ENCODE data around the gene CENPF.
"Not testable (repeated sequence)": the region's sequence is repeated elsewhere in the genome, so short reads cannot be mapped to it uniquely, and the experiment has no call there.

The CENPF gene

DNA sequence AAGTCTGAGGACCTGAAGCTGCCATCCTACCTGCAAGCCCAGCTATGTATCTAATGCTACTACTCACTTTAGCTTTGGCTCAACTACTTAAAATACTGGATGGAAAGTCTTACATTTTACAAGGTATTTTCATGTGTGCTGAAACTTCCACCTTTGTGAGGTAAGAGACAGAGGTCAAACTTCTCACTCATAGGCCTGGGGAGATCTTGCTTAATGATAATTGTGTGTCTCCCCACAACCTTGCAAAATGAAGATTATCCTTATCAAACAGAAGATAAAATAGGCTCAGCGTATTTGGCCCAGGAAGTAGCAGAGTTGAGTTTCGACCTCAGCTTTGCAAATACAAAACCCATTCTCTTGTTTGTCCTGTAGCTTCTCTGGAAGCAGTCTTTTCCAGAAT lies 63.7 kb downstream of the CENPF start:
- peaks cover 12 to 52% (median 33%) of the 10 kb centered on the region in 4 experiments for H3K36me3 ChIP-seq (ENCODE audit: control insufficient read depth in 4 of 4, insufficient read depth in 4 of 4, low read length in 3 of 4)
- H3K27ac ChIP-seq (ENCODE audit: insufficient read depth in 1 of 2, low read depth in 1 of 2, low read length in 2 of 2, poor library complexity in 1 of 2, severe bottlenecking in 2 of 2) = no peak overlapping the region
- H3K4me3 ChIP-seq (ENCODE audit: control insufficient read depth in 1 of 7, extremely low read depth in 1 of 7, insufficient read depth in 4 of 7, low read depth in 2 of 7, low read length in 6 of 7) = no peak overlapping the region
- H3K27me3 ChIP-seq (replicated peaks in 2 of 5; ENCODE audit: control insufficient read depth in 4 of 5, insufficient read depth in 5 of 5, low read length in 4 of 5) = no peaks in the 10 kb centered on the region
- no peak for DNase-seq
- no CpG with 5 or more reads among the region's 2 CpGs for WGBS (ENCODE audit: insufficient coverage)
- H3K9me3 ChIP-seq (ENCODE audit: control extremely low read depth in 1 of 5, control insufficient read depth in 4 of 5, insufficient read depth in 2 of 5, low read depth in 1 of 5, low read length in 4 of 5) = no peaks in the 10 kb centered on the region
- no peaks in the 10 kb centered on the region for H3K4me1 ChIP-seq (ENCODE audit: control extremely low read depth in 1 of 4, control insufficient read depth in 4 of 4, insufficient read depth in 4 of 4, low read length in 3 of 4)
- POLR2A ChIA-PET = no interaction called here
- CTCF ChIA-PET = no interaction called here

DNA sequence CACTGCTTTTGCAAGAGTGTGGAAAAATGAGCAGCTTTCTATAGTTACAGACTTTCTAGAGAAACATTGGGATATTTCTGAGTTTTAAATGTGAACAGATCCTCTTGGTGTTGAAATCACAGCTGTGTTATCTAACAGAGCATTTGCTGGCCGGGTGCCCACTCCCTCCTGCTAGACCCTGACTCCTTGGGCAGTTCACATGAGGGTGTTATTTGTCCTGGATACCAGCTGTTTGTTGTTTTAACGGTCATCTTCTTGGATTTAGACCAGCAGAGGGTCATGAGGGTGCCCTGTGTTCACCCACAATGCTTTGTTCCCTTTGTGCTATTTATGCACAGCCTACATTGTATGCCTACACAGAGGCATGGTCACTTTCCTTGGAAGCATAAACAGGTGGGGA lies 67.1 kb downstream of the CENPF start:
- Histone ChIP-seq H3K36me3 (ENCODE audit: control insufficient read depth in 4 of 4, insufficient read depth in 4 of 4, low read length in 3 of 4) (peaks cover 3 to 26% (median 15%) of the 10 kb centered on the region in 4 experiments), H3K27ac (ENCODE audit: insufficient read depth in 1 of 2, low read depth in 1 of 2, low read length in 2 of 2, poor library complexity in 1 of 2, severe bottlenecking in 2 of 2) (no peak overlapping the region), H3K4me1 (ENCODE audit: control extremely low read depth in 1 of 4, control insufficient read depth in 4 of 4, insufficient read depth in 4 of 4, low read length in 3 of 4) (no peaks in the 10 kb centered on the region), H3K4me3 (ENCODE audit: control insufficient read depth in 1 of 7, extremely low read depth in 1 of 7, insufficient read depth in 4 of 7, low read depth in 2 of 7, low read length in 6 of 7) (no peak overlapping the region), H3K9me3 (ENCODE audit: control extremely low read depth in 1 of 5, control insufficient read depth in 4 of 5, insufficient read depth in 2 of 5, low read depth in 1 of 5, low read length in 4 of 5) (no peaks in the 10 kb centered on the region), H3K27me3 (replicated peaks in 2 of 5; ENCODE audit: control insufficient read depth in 4 of 5, insufficient read depth in 5 of 5, low read length in 4 of 5) (no peaks in the 10 kb centered on the region)
- ChIA-PET POLR2A (no interaction called here), CTCF (no interaction called here)
- no peak for DNase-seq
- 100% methylated on average over 1 of the region's 2 CpGs for WGBS (ENCODE audit: insufficient coverage)

DNA sequence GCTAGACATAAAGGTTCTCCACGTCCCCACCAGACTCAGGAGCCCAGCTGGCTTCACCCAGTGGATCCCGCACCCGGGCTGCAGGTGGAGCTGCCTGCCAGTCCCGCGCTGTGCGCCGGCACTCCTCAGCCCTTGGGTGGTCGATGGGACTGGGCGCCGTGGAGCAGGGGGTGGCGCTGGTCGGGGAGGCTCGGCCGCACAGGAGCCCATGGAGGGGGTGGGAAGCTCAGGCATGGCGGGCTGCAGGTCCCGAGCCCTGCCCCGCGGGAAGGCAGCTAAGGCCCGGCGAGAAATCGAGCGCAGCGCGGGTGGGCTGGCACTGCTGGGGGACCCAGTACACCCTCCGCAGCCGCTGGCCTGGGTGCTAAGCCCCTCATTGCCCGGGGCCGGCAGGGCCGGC lies 70.0 kb downstream of the CENPF start:
- H3K4me1 ChIP-seq (ENCODE audit: control extremely low read depth in 1 of 4, control insufficient read depth in 4 of 4, insufficient read depth in 4 of 4, low read length in 3 of 4); H3K36me3 ChIP-seq (ENCODE audit: control insufficient read depth in 4 of 4, insufficient read depth in 4 of 4, low read length in 3 of 4); POLR2A ChIA-PET; H3K27me3 ChIP-seq (replicated peaks in 2 of 5; ENCODE audit: control insufficient read depth in 4 of 5, insufficient read depth in 5 of 5, low read length in 4 of 5); CTCF ChIA-PET; H3K27ac ChIP-seq (ENCODE audit: insufficient read depth in 1 of 2, low read depth in 1 of 2, low read length in 2 of 2, poor library complexity in 1 of 2, severe bottlenecking in 2 of 2); H3K4me3 ChIP-seq (ENCODE audit: control insufficient read depth in 1 of 7, extremely low read depth in 1 of 7, insufficient read depth in 4 of 7, low read depth in 2 of 7, low read length in 6 of 7); H3K9me3 ChIP-seq (ENCODE audit: control extremely low read depth in 1 of 5, control insufficient read depth in 4 of 5, insufficient read depth in 2 of 5, low read depth in 1 of 5, low read length in 4 of 5); DNase-seq: not testable (repeated sequence)
- 97% methylated on average over 14 of the region's 29 CpGs for WGBS (ENCODE audit: insufficient coverage)

DNA sequence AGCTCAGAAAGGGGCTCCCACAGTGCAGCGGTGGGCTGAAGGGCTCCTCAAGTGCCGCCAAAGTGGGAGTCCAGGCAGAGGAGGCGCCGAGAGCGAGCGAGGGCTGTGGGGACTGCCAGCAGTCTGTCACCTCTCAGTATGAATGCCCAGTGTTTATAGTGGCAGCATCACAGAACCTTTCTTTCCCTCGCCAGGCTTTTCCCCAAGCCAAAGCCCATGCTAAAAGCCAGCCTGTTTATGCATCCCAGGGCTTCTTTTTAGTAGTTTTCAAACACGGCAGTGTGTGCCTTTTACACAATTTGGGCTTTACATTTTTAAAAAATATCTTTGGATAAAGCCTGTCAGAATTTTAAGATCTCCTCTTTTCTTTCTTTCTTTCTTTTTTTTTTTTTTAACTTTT lies 70.6 kb downstream of the CENPF start:
- no peaks in the 10 kb centered on the region for H3K4me1 ChIP-seq (ENCODE audit: control extremely low read depth in 1 of 4, control insufficient read depth in 4 of 4, insufficient read depth in 4 of 4, low read length in 3 of 4)
- H3K27ac ChIP-seq (ENCODE audit: insufficient read depth in 1 of 2, low read depth in 1 of 2, low read length in 2 of 2, poor library complexity in 1 of 2, severe bottlenecking in 2 of 2) = no peak overlapping the region
- CTCF ChIA-PET = no interaction called here
- H3K9me3 ChIP-seq (ENCODE audit: control extremely low read depth in 1 of 5, control insufficient read depth in 4 of 5, insufficient read depth in 2 of 5, low read depth in 1 of 5, low read length in 4 of 5) = no peaks in the 10 kb centered on the region
- POLR2A ChIA-PET = no interaction called here
- H3K27me3 ChIP-seq (replicated peaks in 2 of 5; ENCODE audit: control insufficient read depth in 4 of 5, insufficient read depth in 5 of 5, low read length in 4 of 5) = no peaks in the 10 kb centered on the region
- no peak overlapping the region for H3K4me3 ChIP-seq (ENCODE audit: control insufficient read depth in 1 of 7, extremely low read depth in 1 of 7, insufficient read depth in 4 of 7, low read depth in 2 of 7, low read length in 6 of 7)
- no peak for DNase-seq
- peaks cover 0 to 1% (median 0%) of the 10 kb centered on the region in 4 experiments for H3K36me3 ChIP-seq (ENCODE audit: control insufficient read depth in 4 of 4, insufficient read depth in 4 of 4, low read length in 3 of 4)
- 89% methylated on average over 3 of the region's 8 CpGs for WGBS (ENCODE audit: insufficient coverage)

DNA sequence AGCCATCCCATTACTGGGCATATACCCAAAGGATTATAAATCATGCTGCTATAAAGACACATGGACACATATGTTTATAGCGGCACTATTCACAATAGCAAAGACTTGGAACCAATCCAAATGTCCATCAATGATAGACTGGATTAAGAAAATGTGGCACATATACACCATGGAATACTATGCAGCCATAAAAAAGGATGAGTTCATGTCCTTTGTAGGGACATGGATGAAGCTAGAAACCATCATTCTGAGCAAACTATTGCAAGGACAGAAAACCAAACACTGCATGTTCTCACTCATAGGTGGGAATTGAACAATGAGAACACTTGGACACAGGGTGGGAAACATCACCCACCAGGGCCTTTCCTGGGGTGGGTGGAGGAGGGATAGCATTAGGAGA lies 72.5 kb downstream of the CENPF start:
- H3K4me3 ChIP-seq (ENCODE audit: control insufficient read depth in 1 of 7, extremely low read depth in 1 of 7, insufficient read depth in 4 of 7, low read depth in 2 of 7, low read length in 6 of 7); CTCF ChIA-PET; H3K27ac ChIP-seq (ENCODE audit: insufficient read depth in 1 of 2, low read depth in 1 of 2, low read length in 2 of 2, poor library complexity in 1 of 2, severe bottlenecking in 2 of 2); H3K9me3 ChIP-seq (ENCODE audit: control extremely low read depth in 1 of 5, control insufficient read depth in 4 of 5, insufficient read depth in 2 of 5, low read depth in 1 of 5, low read length in 4 of 5); POLR2A ChIA-PET; H3K4me1 ChIP-seq (ENCODE audit: control extremely low read depth in 1 of 4, control insufficient read depth in 4 of 4, insufficient read depth in 4 of 4, low read length in 3 of 4); H3K36me3 ChIP-seq (ENCODE audit: control insufficient read depth in 4 of 4, insufficient read depth in 4 of 4, low read length in 3 of 4); DNase-seq; H3K27me3 ChIP-seq (replicated peaks in 2 of 5; ENCODE audit: control insufficient read depth in 4 of 5, insufficient read depth in 5 of 5, low read length in 4 of 5): not testable (repeated sequence)
- WGBS (ENCODE audit: insufficient coverage) = no CpG with 5 or more reads among the region's 1 CpG

DNA sequence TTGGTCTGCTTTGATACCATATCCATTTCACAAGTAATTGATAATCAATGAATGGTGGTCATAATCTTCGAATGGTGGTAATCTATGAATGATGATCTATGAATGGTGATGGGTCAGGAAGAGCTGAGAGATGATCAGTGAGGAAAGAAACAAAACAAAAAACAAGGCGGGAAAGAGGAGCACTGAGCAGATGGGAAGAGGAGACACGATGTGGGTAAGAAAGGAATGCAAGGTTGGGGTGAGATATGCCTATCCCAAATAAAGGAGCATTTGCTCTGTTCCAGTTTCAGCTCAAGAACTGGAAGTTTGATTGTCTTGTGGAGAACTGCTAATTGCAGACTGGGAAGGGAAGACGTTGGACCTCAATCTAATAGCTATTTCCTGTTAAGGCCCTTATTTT lies 73.8 kb downstream of the CENPF start:
- H3K36me3 ChIP-seq (ENCODE audit: control insufficient read depth in 4 of 4, insufficient read depth in 4 of 4, low read length in 3 of 4) = peaks cover 0 to 1% (median 0%) of the 10 kb centered on the region in 4 experiments
- 100% methylated on average over 2 of the region's 4 CpGs for WGBS (ENCODE audit: insufficient coverage)
- no peaks in the 10 kb centered on the region for H3K9me3 ChIP-seq (ENCODE audit: control extremely low read depth in 1 of 5, control insufficient read depth in 4 of 5, insufficient read depth in 2 of 5, low read depth in 1 of 5, low read length in 4 of 5)
- H3K27ac ChIP-seq (ENCODE audit: insufficient read depth in 1 of 2, low read depth in 1 of 2, low read length in 2 of 2, poor library complexity in 1 of 2, severe bottlenecking in 2 of 2) = no peak overlapping the region
- no peaks in the 10 kb centered on the region for H3K4me1 ChIP-seq (ENCODE audit: control extremely low read depth in 1 of 4, control insufficient read depth in 4 of 4, insufficient read depth in 4 of 4, low read length in 3 of 4)
- no peak overlapping the region for H3K4me3 ChIP-seq (ENCODE audit: control insufficient read depth in 1 of 7, extremely low read depth in 1 of 7, insufficient read depth in 4 of 7, low read depth in 2 of 7, low read length in 6 of 7)
- DNase-seq = no peak
- CTCF ChIA-PET = no interaction called here
- POLR2A ChIA-PET = no interaction called here
- H3K27me3 ChIP-seq (replicated peaks in 2 of 5; ENCODE audit: control insufficient read depth in 4 of 5, insufficient read depth in 5 of 5, low read length in 4 of 5) = peaks cover 0 to 2% (median 0%) of the 10 kb centered on the region in 5 experiments

DNA sequence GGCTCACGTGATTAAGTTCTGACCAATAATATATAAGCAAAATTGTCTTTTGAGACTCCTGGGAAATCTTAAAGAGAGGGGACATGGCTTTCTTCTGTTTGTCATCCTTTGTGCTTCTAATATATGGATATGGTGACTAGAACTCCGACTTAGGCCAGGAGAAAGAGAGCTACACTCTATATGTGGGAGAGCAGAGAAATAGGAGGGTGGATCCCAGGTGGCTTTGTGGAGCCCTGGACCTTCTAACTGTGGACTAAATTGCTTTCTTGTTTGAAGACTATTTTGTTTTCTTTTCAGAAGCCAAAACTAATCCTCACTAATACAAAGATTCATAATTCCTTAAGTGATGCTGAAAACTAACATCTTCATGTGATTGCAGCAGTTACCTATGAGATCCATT lies 75.0 kb downstream of the CENPF start:
- ChIA-PET CTCF (no interaction called here), POLR2A (no interaction called here)
- no peak overlapping the region for H3K27ac ChIP-seq (ENCODE audit: insufficient read depth in 1 of 2, low read depth in 1 of 2, low read length in 2 of 2, poor library complexity in 1 of 2, severe bottlenecking in 2 of 2)
- H3K27me3 ChIP-seq (replicated peaks in 2 of 5; ENCODE audit: control insufficient read depth in 4 of 5, insufficient read depth in 5 of 5, low read length in 4 of 5) = peaks cover 0 to 2% (median 0%) of the 10 kb centered on the region in 5 experiments
- H3K4me3 ChIP-seq (ENCODE audit: control insufficient read depth in 1 of 7, extremely low read depth in 1 of 7, insufficient read depth in 4 of 7, low read depth in 2 of 7, low read length in 6 of 7) = no peak overlapping the region
- WGBS (ENCODE audit: insufficient coverage) = 71% methylated on average over 1 of the region's 2 CpGs
- DNase-seq = no peak
- no peaks in the 10 kb centered on the region for H3K9me3 ChIP-seq (ENCODE audit: control extremely low read depth in 1 of 5, control insufficient read depth in 4 of 5, insufficient read depth in 2 of 5, low read depth in 1 of 5, low read length in 4 of 5)
- H3K36me3 ChIP-seq (ENCODE audit: control insufficient read depth in 4 of 4, insufficient read depth in 4 of 4, low read length in 3 of 4) = no peaks in the 10 kb centered on the region
- no peaks in the 10 kb centered on the region for H3K4me1 ChIP-seq (ENCODE audit: control extremely low read depth in 1 of 4, control insufficient read depth in 4 of 4, insufficient read depth in 4 of 4, low read length in 3 of 4)

Measured in common myeloid progenitor, CD34-positive (primary cell).